Spinal cord (tissue), 10 donors: ENCODE data around the gene MSANTD1. TPM values are rescaled to one million over a fixed set of nuclear protein-coding genes. Genes with fewer than 3 reads are reported as not detected.
A peak's percentile ranks its signal among the peaks of the same experiment; 100 is the strongest.
"Not testable (repeated sequence)": the region's sequence is repeated elsewhere in the genome, so short reads cannot be mapped to it uniquely, and the experiment has no call there.

Source experiments
- DNase-seq, 6 donors: peaks; one replicate each; pipeline versions ENCODE4 v3.0.0 to v3.0.0-alpha.2; 2013 to 2015; ENCODE audit warnings: low spot score in 6 of 6, low read depth in 4 of 6
- H3K27ac ChIP-seq: one replicate; pipeline ENCODE4 v1.5.1; 2013; ENCODE audit warnings: low read depth, low read length, control low read depth
- H3K27me3 ChIP-seq: one replicate; pipeline ENCODE4 v1.6.1; 2013; ENCODE audit warnings: low read length; ENCODE audit not compliant: control insufficient read depth, insufficient read depth
- H3K36me3 ChIP-seq: one replicate; pipeline ENCODE4 v1.6.1; 2013; ENCODE audit warnings: low read length; ENCODE audit not compliant: control insufficient read depth, insufficient read depth
- H3K4me1 ChIP-seq: one replicate; pipeline ENCODE4 v1.6.1; 2013; ENCODE audit warnings: low read length; ENCODE audit not compliant: control insufficient read depth, insufficient read depth
- H3K4me3 ChIP-seq: one replicate; pipeline ENCODE4 v1.5.1; 2013; ENCODE audit warnings: low read depth, low read length, control low read depth
- H3K9me3 ChIP-seq: one replicate; pipeline ENCODE4 v1.6.1; 2013; ENCODE audit warnings: low read length; ENCODE audit not compliant: control insufficient read depth, insufficient read depth
- WGBS: methylation state at CpG from one replicate; pipeline ENCODE4 v1.1.5; 2013; ENCODE audit warnings: missing lambda C conversion rate; ENCODE audit not compliant: insufficient coverage; 5-methylcytosine and 5-hydroxymethylcytosine counted together
- polyA plus RNA-seq, 2 donors: library from polyadenylated mRNA; unstranded; fragments of 120-200 nt; gene quantifications; one replicate each; pipeline ENCODE4 v1.2.1, GENCODE V29; 2013; ENCODE audit not compliant: insufficient read length in 2 of 2
- total RNA-seq, 2 donors: library from RNA; depleted of rRNA in 1 of 2; stranded (reverse); fragments of 120-200 nt in 1 of 2; fragments of >200 nt in 1 of 2; gene quantifications; one replicate each; pipeline versions ENCODE4 v1.2.3 to v1.2.4, GENCODE V29; 2013 to 2014
- donor health status: healthy.

Gene MSANTD1
- total and polyA plus RNA-seq, 4 donors: 1.4 to 5.7 (median 3.3) TPM

- H3K9me3 ChIP-seq: no peaks in the 10 kb centered on the region
- H3K36me3 ChIP-seq: peaks cover 14% of the 10 kb centered on the region
- DNase-seq: no peak
- no peaks in the 10 kb centered on the region for H3K27me3 ChIP-seq
- H3K4me1 ChIP-seq: peaks cover 58% of the 10 kb centered on the region
- no peak overlapping the region for H3K4me3 ChIP-seq
- H3K27ac ChIP-seq: peak overlapping the region; percentile 57
- WGBS: 46% methylated on average over 18 of the region's 19 CpGs
Measured at GRCh38 chr4:3299976-3300671, 51.2 kb downstream of the MSANTD1 start.

GRCh38 chr4:3300882-3301281 is 51.9 kb downstream of the MSANTD1 start:
- not testable (repeated sequence) for H3K9me3 ChIP-seq, H3K4me3 ChIP-seq, H3K27ac ChIP-seq, H3K27me3 ChIP-seq, DNase-seq
- peaks cover 65% of the 10 kb centered on the region for H3K4me1 ChIP-seq
- WGBS: 90% methylated on average over 15 of the region's 15 CpGs
- H3K36me3 ChIP-seq: peaks cover 11% of the 10 kb centered on the region

- no peaks in the 10 kb centered on the region for H3K27me3 ChIP-seq
- 95% methylated on average over 12 of the region's 15 CpGs for WGBS
Measured at GRCh38 chr4:3301450-3302172, 52.7 kb downstream of the MSANTD1 start.

GRCh38 chr4:3302173-3302785 is 53.3 kb downstream of the MSANTD1 start:
- peaks cover 78% of the 10 kb centered on the region for H3K4me1 ChIP-seq
- no peaks in the 10 kb centered on the region for H3K9me3 ChIP-seq
- peaks cover 10% of the 10 kb centered on the region for H3K36me3 ChIP-seq
- DNase-seq: no peak
- no peak overlapping the region for H3K4me3 ChIP-seq
- H3K27ac ChIP-seq: no peak overlapping the region
- 78% methylated on average over 13 of the region's 17 CpGs for WGBS
- no peaks in the 10 kb centered on the region for H3K27me3 ChIP-seq

More at GRCh38 chr4:3301450-3302172, 52.7 kb downstream of the MSANTD1 start:
- H3K9me3 ChIP-seq: no peaks in the 10 kb centered on the region
- H3K36me3 ChIP-seq: peaks cover 7% of the 10 kb centered on the region
- H3K4me1 ChIP-seq: peaks cover 72% of the 10 kb centered on the region
- no peak overlapping the region for H3K27ac ChIP-seq
- DNase-seq: no peak
- no peak overlapping the region for H3K4me3 ChIP-seq

GRCh38 chr4:3302786-3303564 is 54.0 kb downstream of the MSANTD1 start:
- Histone ChIP-seq H3K27me3 (no peaks in the 10 kb centered on the region), H3K36me3 (peaks cover 10% of the 10 kb centered on the region), H3K27ac (peak overlapping the region; percentile 57), H3K4me1 (peaks cover 85% of the 10 kb centered on the region), H3K9me3 (no peaks in the 10 kb centered on the region), H3K4me3 (no peak overlapping the region)
- no peak for DNase-seq
- WGBS: 62% methylated on average over 16 of the region's 16 CpGs

GRCh38 chr4:3303565-3303824 is 54.5 kb downstream of the MSANTD1 start:
- peaks cover 15% of the 10 kb centered on the region for H3K36me3 ChIP-seq
- no peak for DNase-seq
- peaks cover 91% of the 10 kb centered on the region for H3K4me1 ChIP-seq
- no peaks in the 10 kb centered on the region for H3K9me3 ChIP-seq
- H3K27me3 ChIP-seq: no peaks in the 10 kb centered on the region
- H3K4me3 ChIP-seq: no peak overlapping the region
- H3K27ac ChIP-seq: peak overlapping the region; percentile 57
- no CpG with 5 or more reads among the region's 2 CpGs for WGBS

- peaks cover 92% of the 10 kb centered on the region for H3K4me1 ChIP-seq
- 34% methylated on average over 9 of the region's 15 CpGs for WGBS
- H3K27ac ChIP-seq: peak overlapping the region; percentile 58
- H3K4me3 ChIP-seq: no peak overlapping the region
- H3K36me3 ChIP-seq: peaks cover 15% of the 10 kb centered on the region
- H3K9me3 ChIP-seq: no peaks in the 10 kb centered on the region
- peak in 2 of 6 donors; percentile 51 to 59 for DNase-seq
- H3K27me3 ChIP-seq: no peaks in the 10 kb centered on the region
Measured at GRCh38 chr4:3303923-3304710, 55.2 kb downstream of the MSANTD1 start.

GRCh38 chr4:3304831-3305609 is 56.1 kb downstream of the MSANTD1 start:
- H3K9me3 ChIP-seq: no peaks in the 10 kb centered on the region
- WGBS: 36% methylated on average over 23 of the region's 25 CpGs
- no peaks in the 10 kb centered on the region for H3K27me3 ChIP-seq
- H3K4me1 ChIP-seq: peaks cover 91% of the 10 kb centered on the region
- no peak overlapping the region for H3K4me3 ChIP-seq
- H3K36me3 ChIP-seq: peaks cover 15% of the 10 kb centered on the region
- H3K27ac ChIP-seq: peak overlapping the region; percentile 58
- DNase-seq: peak in 3 of 6 donors; percentile 69 to 95 (median 87)
